Prostate gland (tissue), 2 donors: ENCODE data around the gene SHC3.

Source experiments
- POLR2A ChIP-seq: fragments of 450-650 bp; IDR thresholded peaks from one replicate; pipeline ENCODE4 v1.6.1; 2016; ENCODE audit warnings: antibody characterized with exemption, mild to moderate bottlenecking
- TF ChIP-seq, protein P1 (sequence below), 4 experiments: fragments of 200-600 bp in 2 of 4; fragments of 450-650 bp in 2 of 4; sonication (generic) in 2 of 4; IDR thresholded peaks; 1 replicate in 3 of 4; 2 replicates in 1 of 4; pipeline ENCODE4 v1.5.1; 2016 to 2019; ENCODE audit warnings: antibody characterized with exemption in 4 of 4, mild to moderate bottlenecking in 2 of 4, moderate library complexity in 2 of 4

DNA sequence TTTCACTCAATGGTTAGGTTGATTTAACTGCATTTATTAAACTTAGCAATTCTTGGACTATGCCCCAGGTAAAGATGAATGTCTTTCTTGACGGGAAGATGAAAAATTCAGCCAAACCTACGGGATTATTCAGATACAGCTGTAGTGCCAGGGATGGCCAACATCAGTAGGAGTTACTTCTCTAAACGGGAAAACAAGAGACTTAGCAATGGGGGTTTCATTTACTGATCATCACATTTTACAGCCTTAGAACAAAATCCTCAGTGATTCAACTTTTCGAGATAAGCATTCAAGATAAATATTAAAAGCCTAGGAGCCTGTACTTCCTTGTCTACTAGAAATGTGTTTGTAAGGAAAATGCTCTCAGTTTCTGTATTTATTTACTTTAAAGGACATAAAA, 141.3 kb downstream of the SHC3 start:
- TF ChIP-seq, protein P1, sequence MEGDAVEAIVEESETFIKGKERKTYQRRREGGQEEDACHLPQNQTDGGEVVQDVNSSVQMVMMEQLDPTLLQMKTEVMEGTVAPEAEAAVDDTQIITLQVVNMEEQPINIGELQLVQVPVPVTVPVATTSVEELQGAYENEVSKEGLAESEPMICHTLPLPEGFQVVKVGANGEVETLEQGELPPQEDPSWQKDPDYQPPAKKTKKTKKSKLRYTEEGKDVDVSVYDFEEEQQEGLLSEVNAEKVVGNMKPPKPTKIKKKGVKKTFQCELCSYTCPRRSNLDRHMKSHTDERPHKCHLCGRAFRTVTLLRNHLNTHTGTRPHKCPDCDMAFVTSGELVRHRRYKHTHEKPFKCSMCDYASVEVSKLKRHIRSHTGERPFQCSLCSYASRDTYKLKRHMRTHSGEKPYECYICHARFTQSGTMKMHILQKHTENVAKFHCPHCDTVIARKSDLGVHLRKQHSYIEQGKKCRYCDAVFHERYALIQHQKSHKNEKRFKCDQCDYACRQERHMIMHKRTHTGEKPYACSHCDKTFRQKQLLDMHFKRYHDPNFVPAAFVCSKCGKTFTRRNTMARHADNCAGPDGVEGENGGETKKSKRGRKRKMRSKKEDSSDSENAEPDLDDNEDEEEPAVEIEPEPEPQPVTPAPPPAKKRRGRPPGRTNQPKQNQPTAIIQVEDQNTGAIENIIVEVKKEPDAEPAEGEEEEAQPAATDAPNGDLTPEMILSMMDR (IDR thresholded peaks at IDR 0.05): no peak
- no peak for TF ChIP-seq POLR2A
